ENCODE data around the gene PLA2G2C. TPM values are rescaled to one million over a fixed set of nuclear protein-coding genes. Genes with fewer than 3 reads are reported as not detected.

The PLA2G2C gene
- total RNA-seq, 4 donors from 2014 or later, result not detected

- DNase-seq (ENCODE audit: low spot score), result no peak
- no peak for TF ChIP-seq CTCF (IDR thresholded peaks at IDR 0.05)
- no peak for ATAC-seq (ENCODE audit: low FRiP score)
Measured at GRCh38 chr1:20179371-20180128, 6.8 kb downstream of the PLA2G2C start.

- TF ChIP-seq CTCF (IDR thresholded peaks at IDR 0.05), result no peak
- ATAC-seq (ENCODE audit: low FRiP score) (no peak), DNase-seq (ENCODE audit: low spot score) (no peak)
Measured at GRCh38 chr1:20178634-20179370, 7.5 kb downstream of the PLA2G2C start.

- no peak for DNase-seq (ENCODE audit: low spot score)
- no peak for ATAC-seq (ENCODE audit: low FRiP score)
- TF ChIP-seq CTCF (IDR thresholded peaks at IDR 0.05), result no peak
Measured at GRCh38 chr1:20174937-20175666, 11.2 kb downstream of the PLA2G2C start.

GRCh38 chr1:20172033-20172590 is 14.2 kb downstream of the PLA2G2C start:
- ATAC-seq (ENCODE audit: low FRiP score) (no peak), DNase-seq (ENCODE audit: low spot score) (no peak)
- no peak for TF ChIP-seq CTCF (IDR thresholded peaks at IDR 0.05)

- no peak for TF ChIP-seq CTCF (IDR thresholded peaks at IDR 0.05)
- ATAC-seq (ENCODE audit: low FRiP score) (no peak), DNase-seq (ENCODE audit: low spot score) (no peak)
Measured at GRCh38 chr1:20169932-20170331, 16.4 kb downstream of the PLA2G2C start.

GRCh38 chr1:20168564-20169491 is 17.5 kb downstream of the PLA2G2C start:
- DNase-seq (ENCODE audit: low spot score) (no peak), ATAC-seq (ENCODE audit: low FRiP score) (no peak)
- TF ChIP-seq CTCF (IDR thresholded peaks at IDR 0.05), result no peak
